Activated B cell treated with CpG ODN at 0.5 μM for 24 hours (primary cell): ENCODE results near the gene CCDC124. TPM values are rescaled to one million over a fixed set of nuclear protein-coding genes. Genes with fewer than 3 reads are reported as not detected.
"Not testable (repeated sequence)": the region's sequence is repeated elsewhere in the genome, so short reads cannot be mapped to it uniquely, and the experiment has no call there.

ENCODE experiments used
- ATAC-seq: fragments of 200-7000 bp; cut with Tn5 transposase; one replicate; pipeline ENCODE4 v1.10.0; 2021; ENCODE audit warnings: low read depth, mild to moderate bottlenecking, moderate library complexity
- CTCF ChIA-PET: fragments of 350-600 bp; sonication (Branson Sonifier 250); formaldehyde crosslinking; loops from one replicate; lab custom pipeline; 2021; ENCODE audit warnings: antibody characterized with exemption; lab: Charles Lee
- POLR2A ChIA-PET: fragments of 350-600 bp; sonication (Branson Sonifier 250); formaldehyde crosslinking; loops from one replicate; lab custom pipeline; 2021; ENCODE audit warnings: antibody characterized with exemption; lab: Charles Lee
- DNase-seq: peaks from one replicate; pipeline ENCODE4 v3.0.0; 2022
- H3K27ac Mint-ChIP-seq: one replicate; pipeline ENCODE4 v1.8.0; 2020; ENCODE audit warnings: mixed read lengths
- H3K27me3 Mint-ChIP-seq: one replicate; pipeline ENCODE4 v1.8.0; 2021; ENCODE audit warnings: mixed read lengths
- H3K36me3 Mint-ChIP-seq: one replicate; pipeline ENCODE4 v1.8.0; 2021; ENCODE audit warnings: low read depth, mixed read lengths
- H3K4me1 Mint-ChIP-seq: one replicate; pipeline ENCODE4 v1.8.0; 2021; ENCODE audit warnings: mixed read lengths
- H3K4me3 Mint-ChIP-seq: one replicate; pipeline ENCODE4 v1.8.0; 2020; ENCODE audit warnings: mild to moderate bottlenecking, mixed read lengths
- H3K9me3 Mint-ChIP-seq: one replicate; pipeline ENCODE4 v1.8.0; 2020; ENCODE audit warnings: mixed read lengths
- intact Hi-C: fragments of 100-400 bp; cut with micrococcal nuclease; formaldehyde crosslinking; loops from one replicate; pipeline ENCODE4 v1.15.1; 2024
- total RNA-seq: library from RNA; stranded (reverse); gene quantifications from 2 replicates; pipeline ENCODE4 v1.2.3, GENCODE V29; 2022
- TF ChIP-seq, protein P1 (sequence below): fragments of 200-600 bp; IDR thresholded peaks from one replicate; pipeline ENCODE4 v1.8.0; 2022; ENCODE audit warnings: antibody characterized with exemption, mild to moderate bottlenecking

Gene CCDC124
- total RNA-seq, 1 donor from 2014 or later = 49.9 TPM

- Mint-ChIP-seq H3K4me1 (no peaks in the 10 kb centered on the region), H3K27ac (no peak overlapping the region), H3K4me3 (no peak overlapping the region), H3K9me3 (peaks cover 5% of the 10 kb centered on the region), H3K36me3 (no peaks in the 10 kb centered on the region), H3K27me3 (peaks cover 7% of the 10 kb centered on the region)
- intact Hi-C loops = no loop called here
- DNase-seq (no peak), ATAC-seq (no peak)
- ChIA-PET POLR2A (interaction anchor here (0.6 to 0.8 kb wide), 3 partner anchors 63 to 155 kb away, joined by 3 read pairs; no protein-coding TSS in a partner anchor), CTCF (no interaction called here)
- TF ChIP-seq, protein P1, sequence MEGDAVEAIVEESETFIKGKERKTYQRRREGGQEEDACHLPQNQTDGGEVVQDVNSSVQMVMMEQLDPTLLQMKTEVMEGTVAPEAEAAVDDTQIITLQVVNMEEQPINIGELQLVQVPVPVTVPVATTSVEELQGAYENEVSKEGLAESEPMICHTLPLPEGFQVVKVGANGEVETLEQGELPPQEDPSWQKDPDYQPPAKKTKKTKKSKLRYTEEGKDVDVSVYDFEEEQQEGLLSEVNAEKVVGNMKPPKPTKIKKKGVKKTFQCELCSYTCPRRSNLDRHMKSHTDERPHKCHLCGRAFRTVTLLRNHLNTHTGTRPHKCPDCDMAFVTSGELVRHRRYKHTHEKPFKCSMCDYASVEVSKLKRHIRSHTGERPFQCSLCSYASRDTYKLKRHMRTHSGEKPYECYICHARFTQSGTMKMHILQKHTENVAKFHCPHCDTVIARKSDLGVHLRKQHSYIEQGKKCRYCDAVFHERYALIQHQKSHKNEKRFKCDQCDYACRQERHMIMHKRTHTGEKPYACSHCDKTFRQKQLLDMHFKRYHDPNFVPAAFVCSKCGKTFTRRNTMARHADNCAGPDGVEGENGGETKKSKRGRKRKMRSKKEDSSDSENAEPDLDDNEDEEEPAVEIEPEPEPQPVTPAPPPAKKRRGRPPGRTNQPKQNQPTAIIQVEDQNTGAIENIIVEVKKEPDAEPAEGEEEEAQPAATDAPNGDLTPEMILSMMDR = no peak
Observed at GRCh38 chr19:17910791-17911360, 21.9 kb upstream of the CCDC124 start.

- no peak for DNase-seq
- Mint-ChIP-seq H3K4me1 (no peaks in the 10 kb centered on the region), H3K4me3 (no peak overlapping the region), H3K27me3 (peaks cover 3% of the 10 kb centered on the region), H3K36me3 (no peaks in the 10 kb centered on the region), H3K9me3 (peaks cover 6% of the 10 kb centered on the region), H3K27ac (no peak overlapping the region)
- TF ChIP-seq, protein P1 = no peak
- no peak for ATAC-seq
- intact Hi-C loops = no loop called here
- POLR2A ChIA-PET = interaction anchor here (0.9 kb wide), 1 partner anchor 17 kb away, joined by 4 read pairs; the partner anchor contains the start of gene CCDC124
- CTCF ChIA-PET = no interaction called here
Observed at GRCh38 chr19:17915940-17916593, 16.7 kb upstream of the CCDC124 start.

DNA sequence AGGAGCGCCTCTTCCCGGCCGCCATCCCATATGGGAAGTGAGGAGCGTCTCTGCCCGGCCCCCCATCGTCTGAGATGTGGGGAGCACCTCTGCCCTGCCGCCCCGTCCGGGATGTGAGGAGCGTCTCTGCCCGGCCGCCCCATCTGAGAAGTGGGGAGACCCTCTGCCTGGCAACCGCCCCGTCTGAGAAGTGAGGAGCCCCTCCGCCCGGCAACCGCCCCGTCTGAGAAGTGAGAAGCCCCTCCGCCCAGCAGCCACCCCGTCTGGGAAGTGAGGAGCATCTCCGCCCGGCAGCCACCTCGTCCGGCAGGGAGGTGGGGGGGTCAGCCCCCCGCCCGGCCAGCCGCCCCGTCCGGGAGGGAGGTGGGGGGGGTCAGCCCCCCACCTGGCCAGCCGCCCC lies 14.7 kb upstream of the CCDC124 start:
- H3K36me3 Mint-ChIP-seq, intact Hi-C loops, ATAC-seq, H3K9me3 Mint-ChIP-seq, DNase-seq, CTCF ChIA-PET, H3K4me3 Mint-ChIP-seq, H3K27ac Mint-ChIP-seq, POLR2A ChIA-PET, H3K4me1 Mint-ChIP-seq, H3K27me3 Mint-ChIP-seq: not testable (repeated sequence)

GRCh38 chr19:17919122-17919521 lies 13.7 kb upstream of the CCDC124 start:
- H3K27me3 Mint-ChIP-seq, H3K36me3 Mint-ChIP-seq, H3K27ac Mint-ChIP-seq, CTCF ChIA-PET, DNase-seq, H3K9me3 Mint-ChIP-seq, intact Hi-C loops, ATAC-seq, H3K4me3 Mint-ChIP-seq, H3K4me1 Mint-ChIP-seq: not testable (repeated sequence)
- POLR2A ChIA-PET = interaction anchor here (0.7 kb wide), 1 partner anchor 74 kb away, joined by 5 read pairs; no protein-coding TSS in a partner anchor

DNA sequence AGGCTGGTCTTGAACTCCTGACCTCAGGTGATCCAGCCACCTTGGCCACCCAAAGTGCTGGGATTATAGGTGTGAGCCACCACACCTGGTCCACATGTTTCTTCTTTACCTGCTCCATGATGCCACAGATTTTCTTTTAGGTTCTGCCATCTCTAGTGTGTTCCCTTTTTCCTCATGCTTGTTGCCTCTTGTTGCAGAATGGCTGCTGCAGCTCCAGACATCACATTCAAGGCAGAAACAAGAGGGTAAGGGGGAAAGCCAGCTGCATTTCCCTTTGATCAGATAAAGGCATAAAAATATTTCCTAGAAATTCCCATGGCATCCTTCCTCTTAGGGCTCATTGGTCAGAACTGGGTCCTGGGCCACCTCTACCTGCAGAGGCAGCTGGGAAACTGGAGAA lies 12.3 kb upstream of the CCDC124 start:
- Mint-ChIP-seq H3K27ac (no peak overlapping the region), H3K9me3 (peaks cover 3% of the 10 kb centered on the region), H3K36me3 (no peaks in the 10 kb centered on the region), H3K27me3 (no peaks in the 10 kb centered on the region), H3K4me1 (no peaks in the 10 kb centered on the region), H3K4me3 (no peak overlapping the region)
- ATAC-seq (no peak), DNase-seq (no peak)
- CTCF ChIA-PET = no interaction called here
- TF ChIP-seq, protein P1 = no peak
- intact Hi-C loops = no loop called here
- POLR2A ChIA-PET = no interaction called here

- ATAC-seq (no peak), DNase-seq (no peak)
- Mint-ChIP-seq H3K27ac (no peak overlapping the region), H3K4me3 (no peak overlapping the region), H3K4me1 (no peaks in the 10 kb centered on the region), H3K36me3 (no peaks in the 10 kb centered on the region), H3K9me3 (peaks cover 3% of the 10 kb centered on the region), H3K27me3 (peaks cover 2% of the 10 kb centered on the region)
- CTCF ChIA-PET = no interaction called here
- intact Hi-C loops = no loop called here
- POLR2A ChIA-PET = no interaction called here
- TF ChIP-seq, protein P1 = no peak
Observed at GRCh38 chr19:17922138-17922537, 10.7 kb upstream of the CCDC124 start.
